GM18867 (cell line): ENCODE results near the gene TEX35.

Source experiments
- ATAC-seq: cut with Tn5 transposase; IDR thresholded peaks from one replicate; pipeline ENCODE4 v1.9.1; 2021; ENCODE audit warnings: mild to moderate bottlenecking, moderate library complexity; ENCODE audit not compliant: unreplicated experiment

The TEX35 gene

DNA sequence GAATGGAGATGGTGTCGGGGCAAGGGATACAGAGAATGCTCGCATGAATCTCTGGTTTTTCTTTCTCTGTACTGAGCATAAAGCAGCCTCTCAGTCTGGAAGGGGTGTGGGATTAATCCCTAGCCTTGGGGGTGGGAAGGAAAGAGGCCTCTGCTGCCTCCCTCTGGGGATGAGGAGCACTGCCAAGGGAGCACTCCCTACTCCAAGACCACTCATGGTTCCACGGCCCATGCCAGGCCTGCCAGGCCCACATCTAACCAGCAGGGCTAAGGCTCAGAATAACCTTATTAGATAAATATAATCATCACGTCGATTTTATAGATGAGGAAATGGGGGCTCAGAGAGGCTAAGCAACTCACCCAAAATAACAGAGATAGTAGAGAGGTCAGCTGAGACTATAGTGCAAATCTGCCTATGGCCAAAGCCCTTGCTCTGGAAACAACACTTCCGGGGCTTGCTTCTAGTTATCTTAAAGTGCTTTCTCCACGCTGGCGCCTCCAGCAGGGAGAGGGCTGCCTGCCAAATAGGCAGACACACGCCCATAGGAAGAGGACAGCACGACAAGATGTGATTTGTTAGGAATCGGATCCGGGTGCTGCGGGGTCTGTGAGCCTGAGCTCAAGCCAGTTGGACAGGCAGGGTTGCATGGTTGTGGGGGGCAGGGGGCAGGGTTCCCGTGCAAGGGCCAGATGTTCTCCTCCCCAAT lies 522 bp downstream of the TEX35 start:
- ATAC-seq: no peak

DNA sequence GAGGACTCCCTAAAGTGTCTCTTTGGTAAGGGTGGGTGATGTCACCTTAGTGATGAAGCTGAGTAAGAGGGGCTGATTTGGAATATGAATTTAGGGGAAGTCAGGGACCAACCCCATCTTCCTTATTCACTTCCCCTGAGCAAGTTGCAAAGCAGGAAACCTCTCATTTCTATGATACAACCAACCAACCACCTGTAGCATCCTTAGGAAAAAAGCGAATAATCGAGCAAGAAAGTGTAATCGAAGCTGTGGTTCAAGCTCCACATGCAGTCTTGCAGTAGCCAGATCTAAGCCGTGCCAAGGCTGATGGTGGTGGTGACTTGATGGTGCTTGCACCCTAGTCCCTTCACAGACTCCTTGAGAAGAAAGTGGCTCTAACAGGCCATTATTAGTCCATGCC lies 3.2 kb downstream of the TEX35 start:
- ATAC-seq: no peak

DNA sequence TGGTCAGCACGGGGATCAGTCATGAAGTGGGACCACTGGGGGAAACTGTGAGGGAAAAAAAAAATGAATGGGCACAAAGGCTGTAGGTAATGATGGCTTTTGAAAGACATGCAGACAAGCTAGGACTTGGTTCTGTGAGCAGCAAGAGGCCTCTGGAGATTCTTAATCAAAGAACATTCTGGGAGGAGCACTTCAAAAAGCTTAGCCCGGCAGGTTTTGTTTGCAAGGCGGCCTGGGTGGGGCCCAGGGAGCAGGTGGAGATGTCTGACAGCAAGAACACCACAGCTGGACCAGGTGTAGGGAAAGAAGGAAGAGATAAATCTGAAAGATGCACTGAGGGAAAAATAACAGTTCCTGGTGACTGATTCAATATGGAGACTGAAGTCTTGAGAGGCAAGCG lies 6.0 kb downstream of the TEX35 start:
- no peak for ATAC-seq

DNA sequence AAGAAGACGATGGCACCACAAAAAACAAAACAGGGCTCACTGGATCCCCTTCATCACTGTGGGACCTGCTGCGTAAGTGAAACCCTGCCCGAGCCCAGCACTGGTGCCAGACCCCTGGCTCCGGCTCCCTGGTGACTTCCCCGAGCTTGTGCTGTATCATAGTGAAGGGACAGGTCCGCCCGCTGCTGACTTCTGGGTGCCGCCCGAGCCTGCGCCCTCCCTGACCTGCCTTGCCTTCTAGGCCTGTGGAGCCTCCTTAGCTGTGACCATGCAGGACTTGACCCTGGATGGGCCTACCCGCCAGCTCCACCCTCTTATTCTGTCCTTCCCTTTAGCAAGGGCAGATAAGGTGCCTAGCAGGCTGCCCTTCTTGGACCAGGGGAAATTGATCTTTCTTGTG lies 7.9 kb downstream of the TEX35 start:
- no peak for ATAC-seq

DNA sequence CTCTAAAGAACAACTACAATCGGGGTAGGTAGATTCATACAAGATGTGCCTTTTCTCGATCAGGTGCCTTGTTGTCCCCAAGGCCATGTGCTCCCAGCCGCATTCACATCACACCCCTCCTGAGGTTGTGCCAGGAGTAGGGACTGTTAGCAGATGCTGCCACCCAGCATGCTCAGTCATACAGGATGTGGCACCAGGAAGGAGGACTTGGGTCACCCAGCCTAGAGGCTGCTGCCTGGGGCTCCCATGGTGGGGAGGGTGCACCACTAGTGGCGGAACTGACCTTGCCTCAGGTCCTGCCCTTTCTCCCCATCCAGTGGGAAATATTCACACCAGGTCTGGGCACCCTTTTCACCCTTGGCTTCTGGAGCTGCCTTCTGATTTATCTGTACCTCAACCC lies 8.3 kb downstream of the TEX35 start:
- ATAC-seq: no peak

DNA sequence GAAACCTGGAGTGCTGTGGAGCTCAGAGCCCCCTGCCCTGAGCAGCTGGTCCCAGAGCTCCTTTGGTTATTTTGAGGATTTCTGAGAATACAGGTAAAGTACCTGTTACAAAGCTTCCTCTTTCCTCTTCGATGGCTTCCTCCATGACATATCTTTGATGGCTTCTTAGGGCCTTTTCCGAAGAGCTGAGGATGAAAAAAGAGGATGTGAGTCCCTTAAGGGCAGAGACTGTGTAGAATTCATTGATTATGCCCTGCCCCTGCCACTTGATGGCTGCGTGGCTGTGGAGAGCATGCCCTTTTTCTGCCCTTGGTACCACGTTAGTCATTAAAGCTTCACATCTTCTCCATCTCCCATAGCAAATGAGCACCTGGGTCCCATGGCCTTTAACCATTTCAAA lies 14.2 kb downstream of the TEX35 start:
- ATAC-seq: no peak

DNA sequence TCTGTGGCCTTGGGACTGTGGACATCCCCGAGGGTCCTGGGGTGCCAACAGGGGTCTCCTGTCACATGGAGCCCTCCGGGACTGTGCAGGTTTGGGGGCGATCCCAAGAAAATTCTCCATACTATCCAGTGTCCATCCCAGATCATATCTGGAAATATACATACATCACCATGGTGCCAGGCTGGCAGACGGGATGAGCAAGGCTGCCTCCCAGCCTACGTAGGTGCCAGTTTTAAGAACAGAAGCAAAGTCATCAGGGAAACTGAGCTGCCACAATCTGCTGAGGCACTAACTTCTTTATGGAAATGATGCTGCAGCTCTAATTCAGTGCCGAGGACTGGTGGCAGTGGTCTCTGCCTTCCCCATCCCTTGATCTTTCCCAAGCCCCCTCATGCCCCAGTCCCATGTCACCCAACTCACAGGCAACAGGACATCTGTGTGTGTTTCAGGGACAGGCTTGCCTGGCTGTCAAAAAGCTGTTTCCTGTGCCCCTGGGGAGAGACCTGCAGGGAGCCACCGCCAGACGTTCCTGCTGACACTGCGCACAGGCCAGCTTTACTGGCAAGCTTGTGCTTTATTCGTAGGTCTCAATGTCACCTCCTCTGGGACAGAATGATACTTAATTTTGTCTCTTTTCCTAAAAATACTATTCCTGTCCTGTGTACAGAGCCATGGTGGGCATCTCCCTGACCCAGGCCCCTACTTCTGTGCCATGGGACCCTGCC lies 15.5 kb downstream of the TEX35 start:
- no peak for ATAC-seq

DNA sequence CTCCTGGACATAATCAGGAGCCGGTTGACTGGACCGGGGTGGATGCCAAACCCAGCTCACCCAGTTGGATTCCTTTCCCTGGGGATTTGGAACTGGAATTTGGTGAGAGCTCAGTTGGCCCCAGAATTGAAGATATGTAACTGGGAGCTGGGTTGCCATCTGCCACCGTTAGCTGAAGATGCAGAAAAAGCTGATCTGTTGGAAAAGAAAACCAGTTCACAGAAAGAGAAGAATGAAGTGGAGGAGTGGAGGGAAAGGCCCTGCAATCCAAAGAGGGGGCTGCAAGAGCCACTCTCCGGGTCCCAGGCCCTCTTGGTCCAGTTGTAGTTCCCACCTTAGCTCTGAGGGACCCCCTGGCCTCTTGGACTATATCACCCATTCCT lies 16.0 kb downstream of the TEX35 start:
- no peak for ATAC-seq

DNA sequence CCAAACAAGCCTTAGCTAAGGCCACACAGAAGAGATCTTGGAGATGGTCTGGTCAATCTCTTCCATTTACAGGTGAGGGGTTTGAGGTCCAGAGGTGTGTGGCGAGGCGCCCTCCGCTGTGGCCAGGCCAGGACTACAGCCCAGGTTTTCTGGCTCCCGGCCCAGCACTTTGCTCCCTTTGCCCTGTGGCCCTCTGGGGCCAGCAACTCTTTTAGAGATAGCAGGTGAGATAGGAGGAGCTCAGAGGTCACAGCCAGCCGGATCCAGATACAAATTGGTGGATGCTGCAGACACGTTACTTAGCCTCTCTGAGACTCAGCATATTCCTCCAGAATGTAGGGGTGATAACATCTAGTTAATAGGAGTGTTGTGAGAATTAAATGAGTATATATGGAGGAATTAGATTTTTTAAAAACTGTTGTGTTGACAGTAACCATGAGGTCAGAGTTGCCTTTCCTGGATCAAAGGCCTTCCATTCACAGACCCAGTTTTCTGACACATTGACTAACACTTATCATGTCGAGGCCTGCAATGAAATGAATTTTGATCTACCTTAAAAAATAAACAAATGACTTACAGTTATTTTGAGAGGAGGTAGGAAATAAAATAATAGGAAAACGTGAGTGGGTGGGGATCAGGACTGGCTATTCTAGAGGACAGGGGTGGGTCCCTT lies 16.6 kb downstream of the TEX35 start:
- no peak for ATAC-seq

DNA sequence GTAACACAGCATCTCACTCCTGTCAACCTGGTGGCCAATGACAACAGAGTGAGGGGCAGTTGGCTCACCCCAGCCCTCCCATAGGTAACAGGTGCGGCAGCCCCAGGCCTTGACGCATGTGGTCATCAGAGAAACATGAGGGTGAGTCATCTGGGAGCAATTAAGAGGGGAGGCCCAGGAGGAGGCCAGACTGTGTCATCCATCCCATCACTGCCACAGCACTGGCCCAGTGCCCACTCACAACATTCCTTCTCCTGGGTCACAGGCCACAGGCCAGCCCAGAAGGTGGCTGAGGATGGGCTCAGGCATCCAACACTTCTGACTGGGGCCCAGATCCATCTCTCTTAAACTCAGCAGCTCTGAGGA lies 17.1 kb downstream of the TEX35 start:
- no peak for ATAC-seq

DNA sequence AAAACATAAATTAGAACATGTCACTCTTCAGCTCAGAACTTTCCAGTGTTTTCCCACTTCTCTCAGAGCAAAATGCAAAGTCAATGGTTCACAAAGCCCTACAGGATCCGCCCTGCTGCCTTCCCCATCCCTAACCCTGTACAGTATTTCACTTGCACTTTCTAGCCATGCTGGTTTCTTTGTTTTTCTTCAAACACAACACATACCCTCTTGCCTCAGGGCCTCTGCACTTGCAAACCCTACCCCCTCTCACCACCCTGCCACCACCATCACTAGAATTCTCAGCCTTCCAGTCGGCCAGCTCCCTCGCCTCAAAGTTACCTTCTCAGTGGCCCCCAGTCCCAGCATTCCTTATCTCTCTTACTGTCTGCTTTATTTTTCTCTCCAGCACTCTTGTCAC lies 17.6 kb downstream of the TEX35 start:
- ATAC-seq: no peak

DNA sequence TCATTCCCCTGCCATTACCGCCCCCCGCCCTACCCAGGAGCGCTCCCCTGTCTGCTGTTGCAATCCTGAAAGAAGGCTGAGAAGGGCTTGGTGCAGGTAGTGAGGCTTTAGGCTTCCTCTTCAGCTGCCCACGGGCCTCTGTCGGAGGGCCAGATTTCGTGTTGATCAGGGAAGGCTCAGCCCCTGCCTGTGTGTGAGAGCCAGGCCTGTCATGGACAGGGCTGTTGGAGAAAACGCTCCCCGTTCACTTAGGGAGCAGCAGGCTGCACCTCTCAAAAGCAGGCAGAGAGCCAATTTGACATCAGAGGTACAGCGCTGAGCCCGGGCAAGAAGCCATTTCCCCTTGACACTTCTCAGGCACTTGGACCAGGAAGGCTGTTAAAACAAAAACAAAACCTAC lies 19.0 kb downstream of the TEX35 start:
- peak; percentile 14 for ATAC-seq

DNA sequence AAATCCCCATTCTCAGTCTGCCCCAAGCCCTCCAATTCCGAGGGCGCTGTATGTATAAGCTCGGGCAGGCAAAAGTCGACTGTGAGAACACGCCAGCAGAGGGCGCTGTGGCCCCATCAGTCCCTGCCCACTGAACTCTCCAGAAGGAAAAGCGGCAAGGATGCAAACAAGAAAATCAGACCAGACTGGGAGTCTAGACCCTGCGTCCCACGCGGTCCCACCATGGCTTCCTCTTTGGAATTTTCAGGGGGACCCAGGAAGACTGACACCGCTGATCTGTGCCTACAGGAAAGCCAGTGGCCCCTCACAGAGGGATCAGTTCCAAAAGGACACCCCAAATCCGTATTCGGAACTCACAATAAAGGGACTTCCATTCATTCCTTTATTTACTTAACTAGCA lies 19.5 kb downstream of the TEX35 start:
- ATAC-seq: peak; percentile 78

DNA sequence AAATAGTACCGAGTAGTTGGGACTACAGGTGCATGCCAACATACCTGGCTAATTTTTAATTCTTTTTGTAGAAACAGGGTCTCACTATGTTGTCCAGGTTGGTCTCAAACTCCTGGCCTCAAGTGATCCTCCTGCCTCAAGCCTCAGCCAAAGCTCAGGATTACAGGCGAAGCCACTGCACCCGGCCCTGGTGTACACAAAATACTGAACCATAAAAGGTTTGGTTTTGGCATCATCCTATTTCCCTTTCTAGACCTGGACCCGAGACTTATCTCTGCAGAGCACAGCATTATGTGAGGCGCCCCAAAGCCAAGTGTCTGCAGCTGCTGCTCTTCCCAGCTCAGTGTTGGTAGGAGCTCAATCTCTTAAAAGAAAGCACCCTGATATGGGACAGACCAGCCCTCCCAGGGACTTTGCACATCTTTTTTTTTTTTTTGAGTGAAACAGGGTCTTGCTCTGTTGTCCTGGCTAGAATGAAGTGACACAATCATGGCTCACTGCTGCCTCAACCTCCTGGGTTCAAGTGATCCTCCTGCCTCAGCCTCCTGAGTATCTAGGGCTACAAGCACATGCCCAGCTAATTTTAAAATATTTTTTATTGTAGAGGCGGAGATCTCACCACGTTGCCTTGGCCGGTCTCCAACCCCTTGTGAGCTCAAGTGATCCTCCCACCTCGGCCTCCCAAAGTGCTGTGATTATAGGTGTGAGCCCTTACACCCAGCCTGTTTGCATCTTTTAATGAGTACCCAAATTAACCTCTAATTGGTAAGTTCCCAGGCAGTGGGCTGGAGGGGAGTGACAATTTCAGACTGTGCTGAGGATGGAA lies 20.4 kb downstream of the TEX35 start:
- ATAC-seq: no peak

DNA sequence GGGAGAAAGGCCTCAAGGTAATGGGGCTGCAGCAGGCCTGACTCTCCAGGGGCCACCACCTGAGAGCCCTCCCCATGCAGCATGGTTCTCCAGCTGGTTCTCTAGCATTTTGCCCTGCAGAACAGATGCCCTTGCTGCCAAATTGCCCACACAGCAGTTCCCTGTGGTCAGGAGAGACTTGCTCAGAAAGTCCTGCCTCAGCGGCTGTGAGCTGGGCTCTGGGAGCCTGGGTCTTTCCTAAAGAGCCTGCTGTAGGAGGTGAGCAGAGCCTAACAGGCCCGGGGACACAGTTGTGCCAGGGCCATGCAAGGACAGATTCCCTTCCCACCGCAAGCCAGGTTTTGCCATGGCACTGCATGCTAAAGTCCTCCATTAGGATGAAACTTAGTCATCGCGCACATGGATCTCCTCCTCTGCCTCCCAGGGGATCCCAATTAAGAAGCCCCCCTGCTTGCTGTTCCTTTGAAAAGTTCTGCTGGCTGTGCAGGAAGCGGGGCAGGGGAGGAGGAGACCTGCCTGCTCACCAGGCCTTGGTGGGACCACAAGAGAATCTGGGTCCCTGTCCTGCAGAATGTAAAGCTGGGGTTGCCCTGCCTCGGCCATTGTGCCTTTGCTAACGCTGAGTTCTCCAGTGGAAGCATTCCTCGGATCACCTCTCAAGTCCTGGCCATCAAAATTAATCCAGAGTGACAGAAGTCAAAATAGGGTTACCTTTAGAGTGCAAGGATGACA lies 21.4 kb downstream of the TEX35 start:
- no peak for ATAC-seq

DNA sequence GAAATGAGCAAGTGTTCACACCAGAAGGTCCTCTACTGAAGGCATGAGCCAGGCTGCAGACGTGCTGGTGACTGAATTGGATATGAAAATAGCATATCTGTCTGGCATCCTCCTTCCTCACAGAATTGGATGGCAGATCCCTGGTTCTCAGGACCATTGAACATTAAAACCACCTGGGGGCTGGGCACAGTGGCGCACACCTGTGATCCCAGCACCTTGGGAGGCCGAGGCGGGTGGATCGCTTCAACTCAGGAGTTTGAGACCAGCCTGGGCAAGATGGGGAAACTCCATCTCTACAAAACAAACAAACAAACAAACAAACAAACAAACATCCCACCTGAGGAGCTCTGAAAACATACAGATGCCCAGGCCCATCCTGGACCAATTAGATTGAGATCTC lies 23.4 kb downstream of the TEX35 start:
- ATAC-seq: no peak

DNA sequence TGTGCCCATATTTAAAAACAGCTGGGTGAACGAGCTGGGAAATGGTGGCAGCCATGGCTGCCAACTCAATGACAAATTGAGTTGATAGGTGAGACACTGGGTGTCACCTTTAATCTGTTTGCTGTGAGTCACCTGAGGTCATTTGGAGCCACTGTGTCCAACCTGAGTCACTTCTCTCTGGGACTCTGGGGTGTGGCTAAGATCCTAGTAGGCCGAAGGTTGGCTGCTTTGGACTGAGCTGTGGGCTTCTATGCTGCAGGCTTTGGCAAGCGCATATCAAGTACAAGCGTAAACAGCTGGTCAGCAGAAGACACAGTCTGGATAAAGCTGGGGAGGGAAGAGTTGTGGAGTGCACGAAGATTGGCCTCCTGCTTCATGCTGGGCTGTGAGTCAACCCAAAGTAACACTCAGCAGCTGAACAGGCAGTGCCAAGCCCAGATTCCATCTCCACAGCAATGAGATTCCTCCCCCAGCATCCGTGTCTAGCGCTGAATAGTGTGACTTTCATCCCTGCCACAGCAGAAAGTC lies 24.0 kb downstream of the TEX35 start:
- ATAC-seq: no peak

DNA sequence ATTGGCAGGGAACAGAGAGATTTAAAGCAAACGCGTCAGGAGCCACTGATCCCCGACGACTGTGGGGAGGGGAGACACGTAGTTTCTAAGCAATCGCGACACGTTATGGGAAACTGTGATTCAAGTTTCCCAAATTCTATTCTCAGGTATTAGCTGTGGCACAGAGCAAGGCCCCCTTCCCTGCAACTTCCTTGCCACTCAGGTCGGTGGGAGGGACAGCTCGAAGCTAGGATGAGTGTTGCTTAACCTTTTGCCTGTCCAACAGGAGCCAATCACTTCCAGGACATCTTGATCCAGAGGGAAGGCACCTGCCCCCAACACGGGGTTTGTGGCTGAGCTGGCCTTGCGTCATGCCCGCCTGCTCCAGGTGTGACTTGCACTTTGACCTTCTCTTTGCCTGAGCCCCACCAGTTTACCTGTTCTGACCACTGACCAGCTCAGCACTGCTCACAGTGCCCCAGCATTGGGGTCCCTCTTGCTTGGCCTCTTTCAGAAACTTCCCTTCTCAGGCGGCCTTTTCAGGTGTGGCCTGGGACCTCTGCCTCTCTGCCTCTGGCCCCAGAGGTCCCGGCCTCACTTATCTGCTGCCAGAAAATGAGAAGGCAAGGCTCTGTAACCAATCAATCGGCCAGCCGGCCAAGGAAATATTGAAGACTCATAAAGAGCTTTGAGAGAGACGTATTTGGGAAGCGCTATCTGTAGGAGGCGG lies 24.6 kb downstream of the TEX35 start:
- ATAC-seq: no peak

DNA sequence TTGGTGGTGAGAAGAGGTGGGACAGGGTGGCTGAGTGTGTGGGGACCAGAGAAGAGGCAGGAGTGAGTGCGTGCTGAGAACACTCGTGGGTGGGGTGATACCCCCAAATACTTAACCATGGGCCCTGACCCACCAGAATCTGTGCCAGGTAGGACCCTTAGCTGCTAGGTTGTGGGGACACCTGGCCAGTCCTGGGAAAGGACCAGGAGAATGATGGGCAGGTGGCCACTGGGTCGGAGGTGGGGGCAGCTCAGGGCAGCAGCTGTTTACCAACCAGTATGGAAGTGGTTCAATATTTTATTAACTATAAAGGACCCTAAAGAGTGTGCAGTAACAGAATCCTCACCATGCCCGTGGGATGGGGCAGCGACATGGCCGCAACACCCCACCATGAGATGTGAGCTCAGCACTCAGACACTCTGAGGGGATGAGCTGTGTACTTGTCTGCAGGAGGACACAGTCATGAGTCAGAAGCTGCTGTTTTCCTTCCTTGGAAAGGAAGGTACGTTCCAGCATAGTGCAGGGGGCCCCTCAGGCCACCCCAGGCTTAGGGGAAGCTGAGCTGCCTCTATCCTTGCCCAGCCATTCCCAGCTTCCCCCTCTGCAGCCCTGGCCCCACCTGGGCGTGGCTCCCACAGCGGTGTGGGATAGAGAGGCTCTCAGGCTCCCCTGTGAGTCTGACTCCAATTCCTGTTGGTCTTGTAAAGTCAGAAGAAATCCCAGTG lies 25.4 kb downstream of the TEX35 start:
- no peak for ATAC-seq
